K562 (cell line): Measurements from ENCODE around the gene EPHA2. TPM values are rescaled to one million over a fixed set of nuclear protein-coding genes. Genes with fewer than 3 reads are reported as not detected.

Experiments used
- ATAC-seq: fragments of 200-7000 bp; cut with Tn5 transposase; 3 replicates; pipeline ENCODE4 v1.9.1; 2020; ENCODE audit warnings: moderate library complexity
- BruUV-seq: library from RNA; stranded (reverse); fragments of 400-500 nt; replicated peaks from 2 replicates; lab custom pipeline; 2021; lab: Mats Ljungman, UMichigan
- CTCF ChIA-PET: fragments of 300-600 bp; formaldehyde crosslinking; extraction: SDS; loops from one replicate; lab custom pipeline; 2021; ENCODE audit warnings: low intra/inter-chr PET ratio; lab: Yijun Ruan, JAX
- POLR2A ChIA-PET: fragments of 300-600, 350-650 bp; sonication (Branson Sonifier 250); formaldehyde crosslinking; extraction: SDS; loops from one replicate; lab custom pipeline; 2021; ENCODE audit warnings: antibody characterized with exemption, inconsistent platforms; lab: Yijun Ruan, JAX
- DNase-seq, 4 experiments: peaks; one replicate each; pipeline versions ENCODE4 v3.0.0 to v3.0.0-alpha.2; 2011 to 2018; ENCODE audit warnings: low spot score in 3 of 4, mixed read lengths in 3 of 4; ENCODE audit errors: extremely low read depth in 1 of 4
- FAIRE-seq: peaks from 2 replicates; lab custom pipeline; 2011; peaks lifted over from hg19 to GRCh38; lab: Jason Lieb, UNC
- H2AFZ ChIP-seq: 2 replicates; pipeline ENCODE4 v1.6.0; 2011; ENCODE audit warnings: low read depth, low read length, control low read depth, inconsistent platforms
- H3K27ac ChIP-seq: fragments of 200-600 bp; 3 replicates; pipeline ENCODE4 v1.8.0; 2011; ENCODE audit warnings: low read depth, mild to moderate bottlenecking, control low read depth, inconsistent platforms, low read length, moderate library complexity, mixed read lengths; ENCODE audit errors: extremely low read depth
- H3K27me3 ChIP-seq, 2 experiments: fragments of 300-600 bp in 1 of 2; 2 replicates in 1 of 2; 3 replicates in 1 of 2; pipeline versions ENCODE4 v1.6.0 to v1.8.0; 2011; ENCODE audit warnings: inconsistent platforms in 2 of 2, low read length in 2 of 2, mild to moderate bottlenecking in 1 of 2, mixed read lengths in 1 of 2, moderate library complexity in 1 of 2; ENCODE audit not compliant: control insufficient read depth in 2 of 2, insufficient read depth in 2 of 2
- H3K36me3 ChIP-seq: fragments of 300-600 bp; 3 replicates; pipeline ENCODE4 v1.8.0; 2011; ENCODE audit warnings: mild to moderate bottlenecking, low read length, inconsistent platforms; ENCODE audit not compliant: control insufficient read depth, insufficient read depth
- H3K4me1 ChIP-seq, 2 experiments: fragments of 200-600 bp in 1 of 2; replicated peaks in 1 of 2; 2 replicates in 1 of 2; 3 replicates in 1 of 2; pipeline versions ENCODE4 v1.5.1 to v1.8.0; 2011; ENCODE audit warnings: inconsistent platforms in 2 of 2, low read length in 2 of 2, mild to moderate bottlenecking in 1 of 2, mixed read lengths in 1 of 2, moderate library complexity in 1 of 2; ENCODE audit not compliant: control insufficient read depth in 2 of 2, insufficient read depth in 2 of 2
- H3K4me2 ChIP-seq: 2 replicates; pipeline ENCODE4 v1.6.1; 2011; ENCODE audit warnings: low read length, control low read depth, inconsistent platforms, mixed read lengths; ENCODE audit not compliant: insufficient read depth
- H3K4me3 ChIP-seq: fragments of 200-600 bp; sonication (generic), shearing (Covaris generic); 2 replicates; pipeline ENCODE4 v1.5.1; 2016; ENCODE audit warnings: control low read depth, inconsistent platforms
- H3K79me2 ChIP-seq: fragments of 200-600 bp; 3 replicates; pipeline ENCODE4 v1.8.0; 2011; ENCODE audit warnings: low read length, inconsistent platforms; ENCODE audit not compliant: control insufficient read depth, insufficient read depth
- H3K9ac ChIP-seq, 2 experiments: 2 replicates each; pipeline versions ENCODE4 v1.6.0 to v1.6.1; 2011; ENCODE audit warnings: low read depth in 2 of 2, low read length in 2 of 2, control low read depth in 1 of 2, inconsistent platforms in 1 of 2, mild to moderate bottlenecking in 1 of 2, mixed read lengths in 1 of 2; ENCODE audit not compliant: insufficient read depth in 1 of 2
- H3K9me1 ChIP-seq: one replicate; pipeline ENCODE4 v1.6.0; 2011; ENCODE audit warnings: inconsistent platforms, mild to moderate bottlenecking, low read length, moderate library complexity; ENCODE audit not compliant: control insufficient read depth, insufficient read depth
- H3K9me3 ChIP-seq: replicated peaks from 2 replicates; pipeline ENCODE4 v1.5.1; 2011; ENCODE audit warnings: low read depth, low read length, inconsistent platforms; ENCODE audit not compliant: control insufficient read depth, insufficient read depth
- H4K20me1 ChIP-seq: replicated peaks from 2 replicates; pipeline ENCODE4 v1.6.1; 2011; ENCODE audit warnings: low read length, inconsistent platforms, mixed read lengths; ENCODE audit not compliant: control insufficient read depth, insufficient read depth
- ARHGAP35 ChIP-seq: fragments of 450-650 bp; IDR thresholded peaks from 2 replicates; pipeline ENCODE4 v1.6.1; 2018; ENCODE audit not compliant: partially characterized antibody
- CBFA2T3 ChIP-seq: fragments of 450-650 bp; IDR thresholded peaks from 2 replicates; pipeline ENCODE4 v1.6.1; 2017
- CSDE1 ChIP-seq, 2 experiments: fragments of 450-650 bp; IDR thresholded peaks; 2 replicates each; pipeline ENCODE4 v1.6.1; 2016; ENCODE audit warnings: mild to moderate bottlenecking in 1 of 2
- EP300 ChIP-seq: IDR thresholded peaks from 2 replicates; pipeline ENCODE4 v1.6.1; 2012; ENCODE audit warnings: low read length, improper control_type of control experiment
- FOXJ3 ChIP-seq: sonication (generic); formaldehyde crosslinking; IDR thresholded peaks from 2 replicates; pipeline ENCODE4 v1.4.0; 2020; ENCODE audit warnings: mild to moderate bottlenecking, missing genetic modification reagents
- GTF3C2 ChIP-seq: IDR thresholded peaks from 3 replicates; pipeline ENCODE4 v1.6.1; 2011; ENCODE audit warnings: borderline replicate concordance, mild to moderate bottlenecking, moderate library complexity; ENCODE audit not compliant: insufficient read length; ENCODE audit errors: extremely low read depth
- HDGF ChIP-seq: fragments of 450-650 bp; IDR thresholded peaks from 2 replicates; pipeline ENCODE4 v1.6.1; 2016
- HMBOX1 ChIP-seq: sonication (generic); IDR thresholded peaks from 2 replicates; pipeline ENCODE4 v1.6.1; 2016
- MTA1 ChIP-seq: fragments of 450-650 bp; IDR thresholded peaks from 2 replicates; pipeline ENCODE4 v1.6.1; 2017; ENCODE audit warnings: borderline replicate concordance
- NR2F6 ChIP-seq: fragments of 450-650 bp; formaldehyde crosslinking; IDR thresholded peaks from 2 replicates; pipeline ENCODE4 v1.4.0; 2020; ENCODE audit warnings: mild to moderate bottlenecking
- POLR2G ChIP-seq: fragments of 200-400 bp; formaldehyde crosslinking; IDR thresholded peaks from 2 replicates; pipeline ENCODE4 v1.6.1; 2017; ENCODE audit warnings: low read depth, mild to moderate bottlenecking, antibody characterized with exemption, low read length, moderate library complexity
- RBM14 ChIP-seq: fragments of 200-400 bp; formaldehyde crosslinking; IDR thresholded peaks from 2 replicates; pipeline ENCODE4 v1.6.1; 2018; ENCODE audit warnings: low read depth, mild to moderate bottlenecking, low read length, moderate library complexity, borderline replicate concordance; ENCODE audit not compliant: insufficient read depth
- RFX5 ChIP-seq: IDR thresholded peaks from 2 replicates; pipeline ENCODE4 v1.6.1; 2011; ENCODE audit warnings: low read depth, mild to moderate bottlenecking, improper control_type of control experiment, low read length
- SMARCE1 ChIP-seq: fragments of 450-650 bp; IDR thresholded peaks from 2 replicates; pipeline ENCODE4 v1.7.1; 2016; ENCODE audit warnings: mild to moderate bottlenecking
- TRIM28 ChIP-seq: fragments of 450-650 bp; IDR thresholded peaks from 2 replicates; pipeline ENCODE4 v1.6.1; 2017
- U2AF2 ChIP-seq: fragments of 200-400 bp; formaldehyde crosslinking; optimal IDR thresholded peaks from 2 replicates; pipeline ENCODE3; 2017; ENCODE audit warnings: low read depth, mild to moderate bottlenecking, low read length
- ZBTB43 ChIP-seq: sonication (generic); formaldehyde crosslinking; IDR thresholded peaks from 2 replicates; pipeline ENCODE4 v1.8.0; 2023; ENCODE audit warnings: mild to moderate bottlenecking, missing genetic modification reagents
- ZNF354B ChIP-seq: fragments of 250-450 bp; sonication (Bioruptor Pico); IDR thresholded peaks from 2 replicates; pipeline ENCODE4 v1.4.0; 2020
- ZNF76 ChIP-seq: fragments of 250-450 bp; sonication (Bioruptor Pico); IDR thresholded peaks from 2 replicates; pipeline ENCODE4 v1.4.0; 2020; ENCODE audit warnings: mild to moderate bottlenecking, moderate library complexity, borderline replicate concordance
- WGBS: fragments of 100-300 bp; shearing (Covaris generic); methylation state at CpG from one replicate; pipeline ENCODE4 v1.1.6; 2016; ENCODE audit warnings: low coverage, mixed read lengths; ENCODE audit not compliant: insufficient coverage; ENCODE audit errors: missing lambda C conversion rate; 5-methylcytosine and 5-hydroxymethylcytosine counted together
- in situ Hi-C: fragments of 300-500 bp; cut with MboI; formaldehyde crosslinking; loops from 4 replicates; pipeline ENCODE4 v1.15.0; 2018; ENCODE audit warnings: inconsistent platforms, mixed read lengths
- intact Hi-C: fragments of 100-400 bp; cut with micrococcal nuclease; formaldehyde crosslinking; loops from 2 replicates; pipeline ENCODE4 v1.14.2; 2022
- polyA plus RNA-seq, 8 experiments: library from polyadenylated mRNA; depleted of rRNA in 4 of 8; stranded (reverse) in 5 of 8; unstranded in 3 of 8; fragments of >200 nt; fragmentation: Nextera tagmentation in 2 of 8; fragmentation: Illumina TruSeq in 1 of 8; extraction: Ambion mirVana in 2 of 8; extraction: Trizol in 1 of 8; gene quantifications; 2 replicates each; pipeline versions ENCODE4 v1.2.1 to v1.2.3, GENCODE V29; 2011 to 2014; ENCODE audit warnings: inconsistent platforms in 1 of 8, missing spikeins in 1 of 8
- total RNA-seq, 7 experiments: library from RNA; depleted of rRNA in 6 of 7; stranded (reverse); fragments of >200 nt in 6 of 7; fragmentation: Illumina TruSeq in 2 of 7; extraction: Trizol in 2 of 7; gene quantifications; 2 replicates each; pipeline versions ENCODE4 v1.2.1 to v1.2.3, GENCODE V29; 2011 to 2021; ENCODE audit warnings: low replicate concordance in 1 of 7

EPHA2 gene
- total and polyA plus RNA-seq, 9 of the 15 experiments (the other 6 are each of a cell fraction or from before 2014, with no cell fraction given): 0.04 to 0.40 (median 0.07) TPM; not detected in 4

GRCh38 chr1:16092923-16093511 lies 62.9 kb downstream of the EPHA2 start:
- no peak overlapping the region; the same call in 1 of the 2 replicates for H2AFZ ChIP-seq
- in situ Hi-C loops (no loop called here), intact Hi-C loops (no loop called here)
- no peaks in the 10 kb centered on the region for H3K9me1 ChIP-seq
- WGBS: 48% methylated on average over 9 of the region's 9 CpGs
- ChIA-PET POLR2A (interaction anchor here (0.5 to 1.2 kb wide), 6 partner anchors 10 to 510 kb away, joined by 3 to 5 read pairs (median 3); no protein-coding TSS in a partner anchor), CTCF (no interaction called here)
- H3K4me3 ChIP-seq: no peak overlapping the region
- no peaks in the 10 kb centered on the region for H3K36me3 ChIP-seq
- FAIRE-seq (no peak), DNase-seq (no peak), ATAC-seq (no peak)
- no peaks in the 10 kb centered on the region for H3K79me2 ChIP-seq
- H3K9ac ChIP-seq: peak overlapping the region in 1 of 2 experiments; percentile 66; a peak in 1 of 4 replicates
- H3K27me3 ChIP-seq: peaks cover 8 to 26% of the 10 kb centered on the region in 2 experiments; a peak in 4 of 5 replicates
- no peak overlapping the region for H3K4me2 ChIP-seq
- no peaks in the 10 kb centered on the region for H4K20me1 ChIP-seq
- no TSS peak for BruUV-seq
- H3K27ac ChIP-seq: no peak overlapping the region
- H3K4me1 ChIP-seq: peaks cover 10 to 33% of the 10 kb centered on the region in 2 experiments; a peak in 4 of 5 replicates
- no peaks in the 10 kb centered on the region for H3K9me3 ChIP-seq
- TF ChIP-seq MTA1: no peak
- TF ChIP-seq NR2F6: no peak
- peak; percentile 28; the same call in 1 of the 2 replicates for TF ChIP-seq SMARCE1
- TF ChIP-seq HDGF: no peak
- no peak for TF ChIP-seq ZNF354B
- TF ChIP-seq ZBTB43: no peak
- no peak for TF ChIP-seq RFX5
- TF ChIP-seq CBFA2T3: 0 out of 2 replicates have a peak, but pooled peaks have one; percentile 6
- no peak for TF ChIP-seq RBM14
- TF ChIP-seq TRIM28: no peak
- TF ChIP-seq POLR2G: no peak
- TF ChIP-seq ZNF76 (CRISPR knock-in tag): no peak
- no peak for TF ChIP-seq FOXJ3 (CRISPR knock-in tag)
- TF ChIP-seq CSDE1 (IDR thresholded peaks at IDR 0.05): no peak
- TF ChIP-seq ARHGAP35: peak; percentile 36
- no peak for TF ChIP-seq EP300
- TF ChIP-seq U2AF2: no peak
- TF ChIP-seq GTF3C2: no peak
- no peak for TF ChIP-seq HMBOX1
